CD4-positive, alpha-beta memory T cell (primary cell): ENCODE measurements around the gene KCTD10. TPM values are rescaled to one million over a fixed set of nuclear protein-coding genes. Genes with fewer than 3 reads are reported as not detected.

Source experiments
- CTCF ChIA-PET: fragments of 350-600 bp; sonication (Branson Sonifier 250); formaldehyde crosslinking; loops from one replicate; lab custom pipeline; 2021; ENCODE audit warnings: inconsistent platforms; ENCODE audit not compliant: partially characterized antibody; lab: Charles Lee
- POLR2A ChIA-PET: fragments of 350-600 bp; sonication (Branson Sonifier 250); formaldehyde crosslinking; loops from one replicate; lab custom pipeline; 2021; ENCODE audit not compliant: partially characterized antibody; lab: Charles Lee
- DNase-seq, 5 donors: peaks; one replicate each; pipeline versions ENCODE4 v3.0.0 to v3.0.0-alpha.2; 2020 to 2022; ENCODE audit warnings: mixed read lengths in 1 of 5
- H3K27ac ChIP-seq: one replicate; pipeline ENCODE4 v1.7.0; 2013; ENCODE audit warnings: low read depth, low read length
- H3K27me3 ChIP-seq: 2 replicates; pipeline ENCODE4 v1.7.0; 2013; ENCODE audit warnings: mild to moderate bottlenecking, low read length, moderate library complexity; ENCODE audit not compliant: insufficient read depth
- H3K36me3 ChIP-seq: 2 replicates; pipeline ENCODE4 v1.7.0; 2013; ENCODE audit warnings: mild to moderate bottlenecking, low read length, moderate library complexity; ENCODE audit not compliant: insufficient read depth
- H3K4me1 ChIP-seq: 2 replicates; pipeline ENCODE4 v1.7.0; 2013; ENCODE audit warnings: mild to moderate bottlenecking, low read length, moderate library complexity; ENCODE audit not compliant: insufficient read depth
- H3K4me3 ChIP-seq, 2 donors: one replicate each; pipeline ENCODE4 v1.7.0; 2013; ENCODE audit warnings: low read length in 2 of 2, mild to moderate bottlenecking in 1 of 2
- H3K9me3 ChIP-seq, 2 donors: one replicate each; pipeline ENCODE4 v1.7.0; 2013; ENCODE audit warnings: low read length in 2 of 2, control low read depth in 1 of 2; ENCODE audit not compliant: control insufficient read depth in 1 of 2
- H3K27ac Mint-ChIP-seq, 7 donors: one replicate each; pipeline ENCODE4 v1.8.0; 2020 to 2021; ENCODE audit warnings: mixed read lengths in 7 of 7, mild to moderate bottlenecking in 6 of 7, inconsistent platforms in 3 of 7, moderate library complexity in 3 of 7
- H3K27me3 Mint-ChIP-seq, 2 donors: one replicate each; pipeline ENCODE4 v1.8.0; 2020 to 2021; ENCODE audit warnings: mixed read lengths in 2 of 2
- H3K36me3 Mint-ChIP-seq, 2 donors: one replicate each; pipeline ENCODE4 v1.8.0; 2020 to 2021; ENCODE audit warnings: mixed read lengths in 2 of 2, inconsistent platforms in 1 of 2, mild to moderate bottlenecking in 1 of 2
- H3K4me1 Mint-ChIP-seq, 4 donors: one replicate each; pipeline ENCODE4 v1.8.0; 2020 to 2021; ENCODE audit warnings: mixed read lengths in 4 of 4, mild to moderate bottlenecking in 1 of 4
- H3K4me3 Mint-ChIP-seq, 8 donors: one replicate each; pipeline ENCODE4 v1.8.0; 2020 to 2021; ENCODE audit warnings: mixed read lengths in 8 of 8, mild to moderate bottlenecking in 7 of 8, moderate library complexity in 6 of 8, inconsistent platforms in 3 of 8
- H3K9me3 Mint-ChIP-seq, 8 donors: one replicate each; pipeline ENCODE4 v1.8.0; 2020 to 2021; ENCODE audit warnings: mixed read lengths in 8 of 8, mild to moderate bottlenecking in 5 of 8, inconsistent platforms in 3 of 8, moderate library complexity in 1 of 8
- intact Hi-C: fragments of 100-400 bp; cut with micrococcal nuclease; formaldehyde crosslinking; loops from one replicate; pipeline ENCODE4 v1.15.1; 2023
- polyA plus RNA-seq, 2 donors: library from polyadenylated mRNA; unstranded; fragments of 300-500 nt; fragmentation: Illumina TruSeq; gene quantifications; one replicate each; pipeline ENCODE4 v1.2.3, GENCODE V29; 2021
- total RNA-seq, 2 experiments: library from RNA; stranded (reverse); gene quantifications; one replicate each; pipeline ENCODE4 v1.2.3, GENCODE V29; 2021

KCTD10 gene
- total and polyA plus RNA-seq, 4 experiments from 2014 or later, result 23.2 to 31.9 (median 27.2) TPM

DNA sequence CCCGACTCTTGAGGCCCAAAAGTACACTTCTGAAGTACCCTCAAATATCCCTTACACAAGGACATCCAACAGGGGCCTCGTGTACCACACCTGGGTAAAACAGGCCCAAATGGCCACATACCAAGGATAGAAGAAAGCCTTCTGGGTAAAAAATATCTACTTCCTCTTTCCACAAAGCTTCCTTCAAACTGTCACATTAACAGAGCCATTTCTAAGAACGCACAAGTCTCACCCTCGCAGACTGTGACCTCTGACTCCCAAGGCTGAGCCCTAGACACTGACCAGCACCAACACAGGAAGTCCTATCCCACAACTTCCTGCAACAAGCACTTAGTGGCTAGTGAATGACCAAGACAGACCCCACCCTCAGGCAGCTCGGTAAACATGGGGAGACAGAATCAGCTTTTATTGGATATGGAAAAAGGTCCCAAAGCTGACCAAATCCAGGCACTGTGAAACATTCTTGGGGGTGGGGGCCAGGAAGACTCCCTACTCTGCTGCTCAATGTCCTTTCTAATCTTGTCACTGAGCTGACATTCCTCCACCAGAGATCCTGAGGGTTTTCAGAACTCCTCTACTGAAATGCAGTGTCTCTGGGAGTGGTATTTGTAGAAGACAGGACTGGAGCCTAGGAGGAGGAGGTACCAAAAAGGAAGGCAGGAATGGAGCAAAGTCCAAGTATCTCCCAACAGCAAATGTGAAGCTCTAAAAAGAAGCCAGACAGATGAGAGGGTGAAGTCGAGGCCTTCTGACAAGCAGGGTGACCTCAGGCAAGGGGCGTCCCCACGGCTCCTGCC lies 15.9 kb downstream of the KCTD10 start:
- intact Hi-C loops, result no loop called here
- Mint-ChIP-seq H3K27me3 (no peaks in the 10 kb centered on the region), H3K9me3 (no peaks in the 10 kb centered on the region), H3K36me3 (peaks cover 29 to 55% of the 10 kb centered on the region in 2 donors), H3K4me3 (no peak overlapping the region), H3K27ac (peak overlapping the region in 5 of 7 donors; percentile 7 to 73 (median 13)), H3K4me1 (peaks cover 19 to 48% (median 37%) of the 10 kb centered on the region in 4 donors)
- ChIA-PET POLR2A (no interaction called here), CTCF (interaction anchor here (0.6 kb wide), 1 partner anchor 318 kb away, joined by 3 read pairs; no protein-coding TSS in a partner anchor)
- Histone ChIP-seq H3K27me3 (no peaks in the 10 kb centered on the region), H3K36me3 (peaks cover 26% of the 10 kb centered on the region), H3K9me3 (no peaks in the 10 kb centered on the region), H3K4me1 (peaks cover 14% of the 10 kb centered on the region), H3K4me3 (no peak overlapping the region), H3K27ac (no peak overlapping the region)
- DNase-seq, result no peak

DNA sequence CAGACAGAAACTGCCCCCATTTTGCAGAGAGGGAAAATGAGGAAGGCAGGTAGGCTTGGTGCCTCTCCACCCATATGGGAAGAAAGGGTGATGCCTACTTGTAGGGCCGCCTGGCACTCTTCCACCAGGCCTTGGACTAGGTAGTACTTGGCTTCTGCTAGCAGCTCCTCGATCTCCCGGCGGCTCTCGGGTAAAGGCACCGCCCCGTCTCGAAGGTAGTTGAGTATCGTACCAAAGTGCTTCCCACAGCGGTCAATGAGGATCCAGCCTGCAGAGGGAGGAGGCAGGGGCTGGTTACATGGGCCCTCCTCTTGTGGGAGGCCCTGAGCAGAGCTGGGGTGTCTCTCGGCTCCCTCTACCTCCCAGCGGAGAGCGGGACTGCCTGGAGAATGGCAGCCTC lies 16.6 kb downstream of the KCTD10 start:
- intact Hi-C loops, result no loop called here
- CTCF ChIA-PET, result no interaction called here
- POLR2A ChIA-PET, result no interaction called here
- no peak overlapping the region for H3K27ac ChIP-seq
- no peaks in the 10 kb centered on the region for H3K27me3 ChIP-seq
- Mint-ChIP-seq H3K27ac (peak overlapping the region in 3 of 7 donors; percentile 12 to 37 (median 18)), H3K4me3 (no peak overlapping the region), H3K4me1 (peaks cover 19 to 44% (median 32%) of the 10 kb centered on the region in 4 donors), H3K36me3 (peaks cover 36 to 60% of the 10 kb centered on the region in 2 donors), H3K9me3 (no peaks in the 10 kb centered on the region), H3K27me3 (no peaks in the 10 kb centered on the region)
- H3K9me3 ChIP-seq, result no peaks in the 10 kb centered on the region
- no peak overlapping the region for H3K4me3 ChIP-seq
- H3K36me3 ChIP-seq, result peaks cover 28% of the 10 kb centered on the region
- H3K4me1 ChIP-seq, result peaks cover 14% of the 10 kb centered on the region
- DNase-seq, result no peak

DNA sequence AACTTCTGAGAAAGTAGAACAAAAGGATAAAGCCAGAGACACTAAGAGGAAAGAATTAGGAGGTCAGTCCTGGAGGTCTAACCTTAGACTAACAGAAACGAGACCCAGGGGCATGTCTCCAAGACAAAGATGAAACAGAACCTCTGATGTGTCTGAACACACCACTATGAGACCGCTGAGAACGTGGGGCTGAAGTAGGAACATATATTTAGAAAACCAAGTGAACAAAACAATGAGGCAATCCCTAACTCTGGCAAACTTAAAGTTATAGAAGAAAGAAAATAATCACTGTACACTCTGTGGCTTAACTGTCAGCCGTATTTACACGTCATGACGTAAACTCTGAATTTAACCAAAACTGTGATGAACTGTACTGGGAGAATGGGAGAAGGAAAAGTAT lies 17.9 kb downstream of the KCTD10 start:
- intact Hi-C loops, result no loop called here
- Histone ChIP-seq H3K9me3 (no peaks in the 10 kb centered on the region), H3K36me3 (peaks cover 40% of the 10 kb centered on the region), H3K27ac (no peak overlapping the region), H3K4me3 (no peak overlapping the region), H3K27me3 (no peaks in the 10 kb centered on the region), H3K4me1 (peaks cover 13% of the 10 kb centered on the region)
- CTCF ChIA-PET, result no interaction called here
- Mint-ChIP-seq H3K36me3 (peaks cover 44 to 58% of the 10 kb centered on the region in 2 donors), H3K9me3 (no peaks in the 10 kb centered on the region), H3K27me3 (no peaks in the 10 kb centered on the region), H3K4me1 (peaks cover 14 to 33% (median 21%) of the 10 kb centered on the region in 4 donors), H3K27ac (no peak overlapping the region), H3K4me3 (no peak overlapping the region)
- DNase-seq, result no peak
- POLR2A ChIA-PET, result no interaction called here

DNA sequence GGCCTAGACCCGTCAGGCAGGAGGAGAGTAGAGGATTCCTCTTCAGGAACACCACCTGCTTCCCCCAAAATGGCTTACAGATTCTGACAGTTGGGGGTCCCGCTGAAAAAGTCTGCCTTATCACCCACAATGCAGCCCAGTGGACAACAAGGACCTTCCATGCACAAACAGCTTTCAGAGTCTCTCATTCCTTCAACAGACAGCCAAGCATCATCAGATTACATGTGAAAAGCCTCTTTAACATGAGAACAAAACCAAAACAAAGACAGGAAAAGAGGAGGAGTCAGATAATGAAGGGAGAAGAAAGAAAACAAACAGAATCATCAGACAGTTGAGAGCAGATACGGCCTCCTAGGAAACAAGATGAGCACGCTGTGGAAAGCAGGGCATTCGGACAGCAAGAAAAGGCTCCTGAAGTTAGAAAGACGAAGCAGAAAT lies 18.3 kb downstream of the KCTD10 start:
- no peaks in the 10 kb centered on the region for H3K27me3 Mint-ChIP-seq
- no peaks in the 10 kb centered on the region for H3K9me3 ChIP-seq
- peaks cover 45% of the 10 kb centered on the region for H3K36me3 ChIP-seq
- H3K4me1 ChIP-seq, result peaks cover 9% of the 10 kb centered on the region
- H3K27me3 ChIP-seq, result no peaks in the 10 kb centered on the region
- H3K27ac ChIP-seq, result no peak overlapping the region
- no peak overlapping the region for H3K4me3 ChIP-seq
- CTCF ChIA-PET, result interaction anchor here (1.1 kb wide), 1 partner anchor 26 kb away, joined by 3 read pairs; no protein-coding TSS in a partner anchor
- intact Hi-C loops, result no loop called here
- H3K9me3 Mint-ChIP-seq, result no peaks in the 10 kb centered on the region
- H3K36me3 Mint-ChIP-seq, result peaks cover 47 to 59% of the 10 kb centered on the region in 2 donors
- POLR2A ChIA-PET, result no interaction called here
- H3K4me3 Mint-ChIP-seq, result no peak overlapping the region
- peaks cover 14 to 28% (median 16%) of the 10 kb centered on the region in 4 donors for H3K4me1 Mint-ChIP-seq
- no peak for DNase-seq
- H3K27ac Mint-ChIP-seq, result peak overlapping the region in 1 of 7 donors; percentile 4

DNA sequence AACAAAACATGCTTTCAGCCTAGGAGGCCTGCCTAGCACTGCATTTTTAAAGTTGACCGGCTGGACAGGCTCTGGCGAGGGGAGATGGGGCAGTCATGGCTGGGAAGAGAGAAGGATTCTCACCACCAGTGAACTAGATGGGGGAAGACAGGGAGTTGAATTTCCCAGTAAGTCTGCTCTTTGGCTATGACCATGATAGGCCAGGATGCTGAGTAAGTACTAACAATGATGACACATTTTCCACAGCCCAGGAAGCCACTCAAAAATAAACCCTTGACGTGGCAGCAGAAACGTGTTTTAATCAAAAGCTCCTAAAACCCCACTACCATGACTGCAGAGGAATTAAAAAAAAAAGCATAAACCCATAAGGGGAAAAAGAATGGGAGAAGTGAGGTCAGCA lies 19.0 kb downstream of the KCTD10 start:
- H3K4me1 ChIP-seq, result peaks cover 2% of the 10 kb centered on the region
- peaks cover 47 to 66% of the 10 kb centered on the region in 2 donors for H3K36me3 Mint-ChIP-seq
- H3K9me3 ChIP-seq, result no peaks in the 10 kb centered on the region
- ChIA-PET POLR2A (no interaction called here), CTCF (interaction anchor here (1.1 kb wide), 1 partner anchor 25 kb away, joined by 3 read pairs; no protein-coding TSS in a partner anchor)
- H3K27ac ChIP-seq, result no peak overlapping the region
- H3K9me3 Mint-ChIP-seq, result no peaks in the 10 kb centered on the region
- no peak overlapping the region for H3K27ac Mint-ChIP-seq
- H3K4me3 Mint-ChIP-seq, result no peak overlapping the region
- peaks cover 51% of the 10 kb centered on the region for H3K36me3 ChIP-seq
- no peak for DNase-seq
- peaks cover 8 to 21% (median 9%) of the 10 kb centered on the region in 4 donors for H3K4me1 Mint-ChIP-seq
- H3K27me3 Mint-ChIP-seq, result no peaks in the 10 kb centered on the region
- H3K4me3 ChIP-seq, result no peak overlapping the region
- H3K27me3 ChIP-seq, result no peaks in the 10 kb centered on the region
- intact Hi-C loops, result no loop called here

DNA sequence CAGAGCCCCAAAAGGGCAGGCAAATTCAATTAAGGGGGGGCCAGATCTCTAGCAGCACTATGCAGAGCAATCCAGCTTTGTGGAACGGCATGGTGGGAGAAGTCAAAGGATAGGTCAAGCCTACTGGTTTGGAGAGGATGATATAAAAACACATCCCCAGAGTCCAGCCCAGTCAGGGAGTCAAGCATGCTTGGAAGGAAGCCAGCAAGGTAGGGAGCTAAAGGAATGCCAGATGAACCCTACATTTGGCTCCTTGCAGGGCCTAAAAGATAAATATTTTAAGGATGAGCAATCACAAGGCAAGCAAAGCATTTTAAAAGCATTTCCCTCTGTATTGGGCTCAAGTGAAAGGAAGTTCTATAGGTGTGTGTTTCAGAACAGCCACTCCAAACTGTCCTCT lies 21.4 kb downstream of the KCTD10 start:
- intact Hi-C loops, result no loop called here
- Histone ChIP-seq H3K27ac (no peak overlapping the region), H3K4me3 (no peak overlapping the region), H3K27me3 (no peaks in the 10 kb centered on the region), H3K36me3 (peaks cover 72% of the 10 kb centered on the region), H3K4me1 (no peaks in the 10 kb centered on the region), H3K9me3 (no peaks in the 10 kb centered on the region)
- Mint-ChIP-seq H3K36me3 (peaks cover 53 to 83% of the 10 kb centered on the region in 2 donors), H3K27me3 (no peaks in the 10 kb centered on the region), H3K4me3 (no peak overlapping the region), H3K4me1 (peaks cover 0 to 1% (median 0%) of the 10 kb centered on the region in 4 donors), H3K27ac (peak overlapping the region in 1 of 7 donors; percentile 31), H3K9me3 (no peaks in the 10 kb centered on the region)
- ChIA-PET POLR2A (no interaction called here), CTCF (interaction anchor here (1.2 kb wide), 1 partner anchor 23 kb away, joined by 3 read pairs; no protein-coding TSS in a partner anchor)
- no peak for DNase-seq

DNA sequence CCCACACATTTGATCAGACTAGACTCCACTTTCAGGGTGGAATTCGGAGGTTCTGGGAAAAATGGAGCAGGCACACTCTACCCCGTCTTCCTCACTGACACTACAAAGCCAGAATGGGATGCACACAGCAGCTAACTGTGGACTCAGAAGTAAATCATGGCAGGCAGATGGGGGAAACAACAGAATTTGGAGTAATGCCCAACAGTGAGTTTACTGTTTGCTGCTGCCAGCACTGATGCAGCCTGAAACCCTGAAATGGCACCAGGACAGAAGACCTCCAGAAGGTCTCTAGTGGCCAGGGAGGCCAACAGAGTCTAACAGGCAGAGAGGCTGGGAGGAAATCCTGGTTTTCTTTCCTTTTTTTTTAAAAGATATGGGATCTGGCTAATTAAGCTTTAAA lies 24.6 kb downstream of the KCTD10 start:
- Mint-ChIP-seq H3K4me1 (no peaks in the 10 kb centered on the region), H3K36me3 (peaks cover 49 to 81% of the 10 kb centered on the region in 2 donors), H3K4me3 (no peak overlapping the region), H3K9me3 (no peaks in the 10 kb centered on the region), H3K27ac (no peak overlapping the region), H3K27me3 (no peaks in the 10 kb centered on the region)
- CTCF ChIA-PET, result interaction anchor here (1.5 kb wide), 1 partner anchor 24 kb away, joined by 4 read pairs; no protein-coding TSS in a partner anchor
- POLR2A ChIA-PET, result no interaction called here
- Histone ChIP-seq H3K4me3 (no peak overlapping the region), H3K27me3 (no peaks in the 10 kb centered on the region), H3K4me1 (no peaks in the 10 kb centered on the region), H3K36me3 (peaks cover 75% of the 10 kb centered on the region), H3K9me3 (no peaks in the 10 kb centered on the region), H3K27ac (no peak overlapping the region)
- no peak for DNase-seq
- intact Hi-C loops, result no loop called here
